Peyer's patch (tissue), 4 donors: ENCODE results near the gene TANGO2. TPM values are rescaled to one million over a fixed set of nuclear protein-coding genes. Genes with fewer than 3 reads are reported as not detected.

Experiments used
- DNase-seq, 3 donors: peaks; one replicate each; pipeline ENCODE4 v3.0.0-alpha.2; 2017 to 2019
- H3K27ac ChIP-seq, 4 donors: fragments of 200-600 bp; sonication (generic); one replicate each; pipeline ENCODE4 v1.5.1; 2016 to 2019
- H3K27me3 ChIP-seq, 2 donors: fragments of 200-600 bp; sonication (generic); one replicate each; pipeline ENCODE4 v1.5.1; 2019
- H3K36me3 ChIP-seq, 3 donors: fragments of 200-600 bp; sonication (generic); one replicate each; pipeline ENCODE4 v1.5.1; 2016 to 2019
- H3K4me1 ChIP-seq, 4 donors: fragments of 200-600 bp; sonication (generic); one replicate each; pipeline ENCODE4 v1.5.1; 2016 to 2019
- H3K4me3 ChIP-seq, 4 donors: fragments of 200-600 bp; sonication (generic); 1 replicate in 3 of 4; 2 replicates in 1 of 4; pipeline ENCODE4 v1.5.1; 2016 to 2019; ENCODE audit warnings: mild to moderate bottlenecking in 1 of 4
- H3K9me3 ChIP-seq, 4 donors: fragments of 200-600 bp; sonication (generic); one replicate each; pipeline ENCODE4 v1.5.1; 2016 to 2019; ENCODE audit warnings: mild to moderate bottlenecking in 1 of 4
- CTCF ChIP-seq, 6 experiments: fragments of 450-650 bp in 4 of 6; fragments of 200-600 bp in 2 of 6; sonication (generic) in 1 of 6; IDR thresholded peaks; one replicate each; pipeline ENCODE4 v1.5.1; 2017 to 2019; ENCODE audit warnings: antibody characterized with exemption in 6 of 6, mild to moderate bottlenecking in 3 of 6, moderate library complexity in 1 of 6
- POLR2A ChIP-seq, 2 donors: fragments of 450-650 bp; IDR thresholded peaks; one replicate each; pipeline ENCODE4 v1.5.1; 2017; ENCODE audit warnings: antibody characterized with exemption in 2 of 2, mild to moderate bottlenecking in 2 of 2, moderate library complexity in 2 of 2
- total RNA-seq, 4 donors: library from RNA; depleted of rRNA; stranded (reverse); fragments of >200 nt; gene quantifications; one replicate each; pipeline ENCODE4 v1.1.0, GENCODE V29; 2016

The TANGO2 gene
- total RNA-seq, 4 donors from 2014 or later: 27.2 to 45.4 (median 41.0) TPM

GRCh38 chr22:20111045-20111688 lies 90.3 kb downstream of the TANGO2 start:
- peak in 1 of 3 donors; percentile 32 for DNase-seq
- peaks cover 0 to 93% (median 0%) of the 10 kb centered on the region in 3 donors for H3K36me3 ChIP-seq
- TF ChIP-seq CTCF (IDR thresholded peaks at IDR 0.05) (peak in 4 of 6 experiments; percentile 8 to 32 (median 22)), POLR2A (IDR thresholded peaks at IDR 0.05) (no peak)

GRCh38 chr22:20111689-20112622 lies 91.0 kb downstream of the TANGO2 start:
- Histone ChIP-seq H3K27ac (peak overlapping the region in 1 of 4 donors; percentile 62), H3K36me3 (peaks cover 0 to 85% (median 0%) of the 10 kb centered on the region in 3 donors), H3K27me3 (no peaks in the 10 kb centered on the region), H3K9me3 (no peaks in the 10 kb centered on the region), H3K4me3 (no peak overlapping the region), H3K4me1 (peaks cover 4 to 17% (median 13%) of the 10 kb centered on the region in 4 donors)
- TF ChIP-seq POLR2A (IDR thresholded peaks at IDR 0.05): no peak
- no peak for TF ChIP-seq CTCF (IDR thresholded peaks at IDR 0.05)
- no peak for DNase-seq

More at GRCh38 chr22:20111045-20111688, 90.3 kb downstream of the TANGO2 start:
- Histone ChIP-seq H3K9me3 (no peaks in the 10 kb centered on the region), H3K4me3 (no peak overlapping the region), H3K4me1 (peaks cover 2 to 13% (median 9%) of the 10 kb centered on the region in 4 donors), H3K27me3 (no peaks in the 10 kb centered on the region), H3K27ac (peak overlapping the region in 1 of 4 donors; percentile 62)

- peaks cover 0 to 76% (median 0%) of the 10 kb centered on the region in 3 donors for H3K36me3 ChIP-seq
Observed at GRCh38 chr22:20112623-20113511, 92.0 kb downstream of the TANGO2 start.

GRCh38 chr22:20113551-20114310 lies 92.8 kb downstream of the TANGO2 start:
- Histone ChIP-seq H3K27ac (no peak overlapping the region), H3K4me1 (peaks cover 4 to 25% (median 16%) of the 10 kb centered on the region in 4 donors), H3K36me3 (peaks cover 0 to 67% (median 0%) of the 10 kb centered on the region in 3 donors), H3K9me3 (no peaks in the 10 kb centered on the region), H3K27me3 (no peaks in the 10 kb centered on the region), H3K4me3 (no peak overlapping the region)
- TF ChIP-seq CTCF (IDR thresholded peaks at IDR 0.05) (no peak), POLR2A (IDR thresholded peaks at IDR 0.05) (no peak)
- no peak for DNase-seq

More at GRCh38 chr22:20112623-20113511, 92.0 kb downstream of the TANGO2 start:
- H3K27ac ChIP-seq: peak overlapping the region in 1 of 4 donors; percentile 62
- no peak overlapping the region for H3K4me3 ChIP-seq
- peaks cover 4 to 17% (median 13%) of the 10 kb centered on the region in 4 donors for H3K4me1 ChIP-seq
- H3K27me3 ChIP-seq: no peaks in the 10 kb centered on the region
- DNase-seq: no peak
- H3K9me3 ChIP-seq: no peaks in the 10 kb centered on the region
- TF ChIP-seq CTCF (IDR thresholded peaks at IDR 0.05) (no peak), POLR2A (IDR thresholded peaks at IDR 0.05) (no peak)
